ENCODE data around the gene NCDN.

DNA sequence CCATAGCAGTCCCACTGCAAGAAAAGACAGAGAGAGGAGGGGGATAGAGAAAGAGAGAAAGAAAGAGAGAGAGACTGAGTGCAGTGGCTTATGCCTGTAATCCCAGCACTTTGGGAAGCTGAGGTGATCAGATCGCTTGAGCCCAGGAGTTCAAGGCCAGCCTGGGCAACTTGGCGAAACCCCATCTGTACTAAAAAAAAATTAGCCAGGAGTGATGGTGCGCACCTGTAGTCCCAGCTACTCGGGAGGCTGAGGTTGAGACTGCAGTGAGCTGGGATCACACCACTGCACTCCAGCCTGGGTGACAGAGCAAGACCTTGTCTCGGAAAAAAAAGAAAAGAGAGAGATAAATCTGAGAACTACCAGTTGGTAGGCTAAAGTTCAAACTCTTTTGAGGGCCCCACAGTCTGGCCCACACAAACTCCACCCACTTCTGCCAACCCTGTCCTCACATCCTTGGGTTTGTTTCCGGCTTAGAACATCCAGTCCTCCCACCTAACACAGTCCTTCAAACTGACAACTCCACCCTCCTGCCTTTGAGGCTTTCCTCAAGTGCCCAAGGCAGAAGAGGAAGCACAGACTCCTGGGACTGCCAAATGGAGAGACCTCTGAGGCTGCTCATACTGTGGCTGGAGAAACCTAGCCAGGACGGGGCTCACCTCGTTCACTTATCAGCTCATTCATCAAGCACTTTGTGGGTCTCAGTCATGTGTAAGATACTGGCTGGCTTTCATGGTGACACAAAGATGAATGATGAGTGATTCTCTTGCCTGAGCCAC lies 35.6 kb downstream of the NCDN start:
- TF ChIP-seq EZH2phosphoT487 (IDR thresholded peaks at IDR 0.05; ENCODE audit: low read depth, severe bottlenecking, unreplicated experiment) (no peak), EZH2 (IDR thresholded peaks at IDR 0.05; ENCODE audit: borderline replicate concordance) (no peak)
- TF ChIP-seq, protein P1, sequence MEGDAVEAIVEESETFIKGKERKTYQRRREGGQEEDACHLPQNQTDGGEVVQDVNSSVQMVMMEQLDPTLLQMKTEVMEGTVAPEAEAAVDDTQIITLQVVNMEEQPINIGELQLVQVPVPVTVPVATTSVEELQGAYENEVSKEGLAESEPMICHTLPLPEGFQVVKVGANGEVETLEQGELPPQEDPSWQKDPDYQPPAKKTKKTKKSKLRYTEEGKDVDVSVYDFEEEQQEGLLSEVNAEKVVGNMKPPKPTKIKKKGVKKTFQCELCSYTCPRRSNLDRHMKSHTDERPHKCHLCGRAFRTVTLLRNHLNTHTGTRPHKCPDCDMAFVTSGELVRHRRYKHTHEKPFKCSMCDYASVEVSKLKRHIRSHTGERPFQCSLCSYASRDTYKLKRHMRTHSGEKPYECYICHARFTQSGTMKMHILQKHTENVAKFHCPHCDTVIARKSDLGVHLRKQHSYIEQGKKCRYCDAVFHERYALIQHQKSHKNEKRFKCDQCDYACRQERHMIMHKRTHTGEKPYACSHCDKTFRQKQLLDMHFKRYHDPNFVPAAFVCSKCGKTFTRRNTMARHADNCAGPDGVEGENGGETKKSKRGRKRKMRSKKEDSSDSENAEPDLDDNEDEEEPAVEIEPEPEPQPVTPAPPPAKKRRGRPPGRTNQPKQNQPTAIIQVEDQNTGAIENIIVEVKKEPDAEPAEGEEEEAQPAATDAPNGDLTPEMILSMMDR (IDR thresholded peaks at IDR 0.05; ENCODE audit: poor library complexity), result no peak
